ENCODE measurements around the gene E2F4.

DNA sequence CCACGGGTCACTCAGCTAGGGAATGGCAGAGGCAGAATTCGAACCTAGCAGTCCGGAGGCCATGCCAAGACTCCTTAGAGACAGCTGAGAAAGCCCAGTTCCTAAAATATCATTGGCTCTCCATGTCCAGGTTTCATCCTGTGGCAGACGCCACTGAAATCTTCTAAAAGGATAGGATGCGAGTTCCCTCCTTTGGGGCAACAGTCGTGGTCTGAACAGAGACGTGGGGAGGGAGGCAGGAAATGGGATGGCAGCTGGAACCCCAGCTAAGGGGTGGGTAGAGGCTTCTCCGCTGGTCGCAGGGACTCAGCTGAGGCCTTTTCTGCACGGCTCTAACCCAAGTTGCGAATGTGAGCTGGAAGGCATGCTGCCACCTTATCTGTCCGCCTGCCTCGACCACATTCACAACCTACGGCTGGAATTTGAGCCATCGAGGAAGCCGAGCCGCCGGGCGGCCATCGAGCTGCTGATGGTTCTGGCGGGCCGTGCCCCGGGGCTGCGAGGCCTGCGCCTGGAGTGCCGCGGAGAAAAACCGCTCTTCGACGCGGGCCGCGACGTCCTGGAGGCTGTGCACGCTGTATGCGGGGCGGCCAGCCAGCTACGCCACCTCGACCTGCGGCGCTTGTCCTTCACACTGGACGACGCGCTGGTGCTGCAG lies 29.3 kb upstream of the E2F4 start:
- TF ChIP-seq, protein P1, sequence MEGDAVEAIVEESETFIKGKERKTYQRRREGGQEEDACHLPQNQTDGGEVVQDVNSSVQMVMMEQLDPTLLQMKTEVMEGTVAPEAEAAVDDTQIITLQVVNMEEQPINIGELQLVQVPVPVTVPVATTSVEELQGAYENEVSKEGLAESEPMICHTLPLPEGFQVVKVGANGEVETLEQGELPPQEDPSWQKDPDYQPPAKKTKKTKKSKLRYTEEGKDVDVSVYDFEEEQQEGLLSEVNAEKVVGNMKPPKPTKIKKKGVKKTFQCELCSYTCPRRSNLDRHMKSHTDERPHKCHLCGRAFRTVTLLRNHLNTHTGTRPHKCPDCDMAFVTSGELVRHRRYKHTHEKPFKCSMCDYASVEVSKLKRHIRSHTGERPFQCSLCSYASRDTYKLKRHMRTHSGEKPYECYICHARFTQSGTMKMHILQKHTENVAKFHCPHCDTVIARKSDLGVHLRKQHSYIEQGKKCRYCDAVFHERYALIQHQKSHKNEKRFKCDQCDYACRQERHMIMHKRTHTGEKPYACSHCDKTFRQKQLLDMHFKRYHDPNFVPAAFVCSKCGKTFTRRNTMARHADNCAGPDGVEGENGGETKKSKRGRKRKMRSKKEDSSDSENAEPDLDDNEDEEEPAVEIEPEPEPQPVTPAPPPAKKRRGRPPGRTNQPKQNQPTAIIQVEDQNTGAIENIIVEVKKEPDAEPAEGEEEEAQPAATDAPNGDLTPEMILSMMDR (IDR thresholded peaks at IDR 0.05; ENCODE audit: insufficient read depth, low read depth, low read length): no peak
- peak; percentile 76 for TF ChIP-seq EZH2 (IDR thresholded peaks at IDR 0.05; ENCODE audit: insufficient read depth, low read length)
